Uterus (tissue), 4 donors: ENCODE results near the gene PI4KA. TPM values are rescaled to one million over a fixed set of nuclear protein-coding genes. Genes with fewer than 3 reads are reported as not detected.

Experiments
- DNase-seq, 2 donors: peaks; one replicate each; pipeline ENCODE4 v3.0.0-alpha.2; 2019 to 2020
- H3K27ac ChIP-seq, 2 donors: fragments of 200-600 bp; sonication (generic); 1 replicate in 1 of 2; 2 replicates in 1 of 2; pipeline ENCODE4 v1.5.1; 2016 to 2018
- H3K27me3 ChIP-seq, 2 donors: fragments of 200-600 bp; sonication (generic); one replicate each; pipeline ENCODE4 v1.5.1; 2018 to 2019; ENCODE audit warnings: control low read depth in 1 of 2
- H3K36me3 ChIP-seq, 2 donors: fragments of 200-600 bp; sonication (generic); one replicate each; pipeline ENCODE4 v1.5.1; 2019; ENCODE audit warnings: control low read depth in 1 of 2
- H3K4me1 ChIP-seq, 2 donors: fragments of 200-600 bp; sonication (generic); one replicate each; pipeline ENCODE4 v1.5.1; 2018 to 2019; ENCODE audit warnings: control low read depth in 1 of 2
- H3K4me3 ChIP-seq, 2 donors: fragments of 200-600 bp; sonication (generic); 1 replicate in 1 of 2; 2 replicates in 1 of 2; pipeline ENCODE4 v1.5.1; 2018 to 2019; ENCODE audit warnings: mild to moderate bottlenecking in 1 of 2
- H3K9me3 ChIP-seq, 2 donors: fragments of 200-600 bp; sonication (generic); one replicate each; pipeline ENCODE4 v1.5.1; 2019; ENCODE audit warnings: control low read depth in 1 of 2
- CTCF ChIP-seq, 4 experiments: fragments of 200-600 bp in 2 of 4; fragments of 450-650 bp in 2 of 4; sonication (generic) in 2 of 4; IDR thresholded peaks; one replicate each; pipeline ENCODE4 v1.5.1; 2016 to 2019; ENCODE audit warnings: antibody characterized with exemption in 4 of 4, mild to moderate bottlenecking in 2 of 4, moderate library complexity in 1 of 4
- POLR2A ChIP-seq, 2 donors: fragments of 450-650 bp; IDR thresholded peaks; one replicate each; pipeline ENCODE4 v1.6.1; 2016; ENCODE audit warnings: antibody characterized with exemption in 2 of 2, mild to moderate bottlenecking in 1 of 2, moderate library complexity in 1 of 2
- intact Hi-C: fragments of 100-400 bp; cut with DNase I; formaldehyde crosslinking; loops from one replicate; pipeline ENCODE4 v1.15.1; 2023; ENCODE audit warnings: low total_unique reads
- total RNA-seq, 4 donors: library from RNA; depleted of rRNA in 3 of 4; stranded (reverse); fragments of >200 nt in 3 of 4; gene quantifications; one replicate each; pipeline versions ENCODE4 v1.1.0 to v1.2.4, GENCODE V29; 2014 to 2023
- donor health status: DM: yes; HTN: yes; CAD: no.

PI4KA gene
- total RNA-seq, 4 donors from 2014 or later = 48.9 to 238 (median 108) TPM

GRCh38 chr22:20660441-20661054, 198.1 kb downstream of the PI4KA start:
- H3K9me3 ChIP-seq = no peaks in the 10 kb centered on the region
- no peak for TF ChIP-seq POLR2A (IDR thresholded peaks at IDR 0.05)
- DNase-seq = no peak
- H3K27ac ChIP-seq = no peak overlapping the region
- H3K36me3 ChIP-seq = no peaks in the 10 kb centered on the region
- no peak overlapping the region for H3K4me3 ChIP-seq
- peaks cover 0 to 12% of the 10 kb centered on the region in 2 donors for H3K27me3 ChIP-seq
- intact Hi-C loops = no loop called here
- no peaks in the 10 kb centered on the region for H3K4me1 ChIP-seq

- intact Hi-C loops = no loop called here
- TF ChIP-seq CTCF (IDR thresholded peaks at IDR 0.05) = no peak
- no peak for TF ChIP-seq POLR2A (IDR thresholded peaks at IDR 0.05)
- H3K27me3 ChIP-seq = peaks cover 0 to 12% of the 10 kb centered on the region in 2 donors
- no peak overlapping the region for H3K27ac ChIP-seq
- no peak overlapping the region for H3K4me3 ChIP-seq
- no peaks in the 10 kb centered on the region for H3K36me3 ChIP-seq
- H3K4me1 ChIP-seq = no peaks in the 10 kb centered on the region
- no peaks in the 10 kb centered on the region for H3K9me3 ChIP-seq
- DNase-seq = no peak
Observed at GRCh38 chr22:20659920-20660319, 198.7 kb downstream of the PI4KA start.

GRCh38 chr22:20659258-20659657, 199.4 kb downstream of the PI4KA start:
- Histone ChIP-seq H3K36me3 (no peaks in the 10 kb centered on the region), H3K9me3 (no peaks in the 10 kb centered on the region), H3K27me3 (peaks cover 0 to 12% of the 10 kb centered on the region in 2 donors), H3K27ac (no peak overlapping the region), H3K4me3 (no peak overlapping the region), H3K4me1 (no peaks in the 10 kb centered on the region)
- intact Hi-C loops = no loop called here
- no peak for DNase-seq
- TF ChIP-seq POLR2A (IDR thresholded peaks at IDR 0.05) (no peak), CTCF (IDR thresholded peaks at IDR 0.05) (no peak)

- no peaks in the 10 kb centered on the region for H3K36me3 ChIP-seq
- no peak overlapping the region for H3K4me3 ChIP-seq
- H3K9me3 ChIP-seq = no peaks in the 10 kb centered on the region
- TF ChIP-seq POLR2A (IDR thresholded peaks at IDR 0.05) (no peak), CTCF (IDR thresholded peaks at IDR 0.05) (no peak)
- intact Hi-C loops = no loop called here
- DNase-seq = no peak
- H3K4me1 ChIP-seq = no peaks in the 10 kb centered on the region
- peaks cover 0 to 12% of the 10 kb centered on the region in 2 donors for H3K27me3 ChIP-seq
- no peak overlapping the region for H3K27ac ChIP-seq
Observed at GRCh38 chr22:20658433-20659222, 200.0 kb downstream of the PI4KA start.

- Histone ChIP-seq H3K4me1 (no peaks in the 10 kb centered on the region), H3K27me3 (peaks cover 0 to 6% of the 10 kb centered on the region in 2 donors), H3K9me3 (no peaks in the 10 kb centered on the region), H3K27ac (no peak overlapping the region), H3K4me3 (no peak overlapping the region), H3K36me3 (no peaks in the 10 kb centered on the region)
- intact Hi-C loops = no loop called here
- no peak for DNase-seq
- TF ChIP-seq POLR2A (IDR thresholded peaks at IDR 0.05) (no peak), CTCF (IDR thresholded peaks at IDR 0.05) (no peak)
Observed at GRCh38 chr22:20657963-20658362, 200.6 kb downstream of the PI4KA start.

Other genes with a start within 250 kb of the PI4KA start
- 1 to 10 TPM in 2 of 4 donors, not detected in 2; 1.0 to 4.5 TPM for gene SERPIND1, start 84.7 kb downstream of the PI4KA start, total RNA-seq
- gene SNAP29, start 196 bp upstream of the PI4KA start, total RNA-seq = 10 to 100 TPM in 3 of 4 donors, 1 to 10 TPM in 1; 5.3 to 33.5 (median 13.1) TPM
- 10 to 100 TPM; 29.4 to 74.2 (median 57.6) TPM for gene CRKL, start 58.6 kb upstream of the PI4KA start, total RNA-seq
- 1 to 10 TPM in 2 of 4 donors, not detected in 2; 3.2 to 3.4 TPM for gene AIFM3, start 108.4 kb upstream of the PI4KA start, total RNA-seq
- 10 to 100 TPM; 18.2 to 73.7 (median 56.1) TPM for gene LZTR1, start 123.5 kb upstream of the PI4KA start, total RNA-seq
- 10 to 100 TPM; 16.2 to 45.9 (median 30.9) TPM for gene THAP7, start 143.3 kb upstream of the PI4KA start, total RNA-seq
- gene P2RX6, start 156.4 kb upstream of the PI4KA start, total RNA-seq = 1 to 10 TPM in 2 of 4 donors, under 1 TPM in 1, not detected in 1; 0.76 to 1.5 (median 1.2) TPM
- gene SLC7A4, start 173.8 kb upstream of the PI4KA start, total RNA-seq = 1 to 10 TPM in 1 of 4 donors, under 1 TPM in 2, not detected in 1; 0.35 to 7.9 (median 0.43) TPM
- gene LRRC74B, start 187.1 kb upstream of the PI4KA start, total RNA-seq = under 1 TPM in 2 of 4 donors, not detected in 2; 0.14 to 0.18 TPM